GDM1 (cell line): Measurements from ENCODE around the gene GCLM.

Experiments
- DNase-seq: peaks from one replicate; lab custom pipeline; 2025; lab: John Stamatoyannopoulos, UW

The GCLM gene

GRCh38 chr1:93846992-93847810 lies 62.0 kb downstream of the GCLM start:
- DNase-seq = peak; percentile 87

- peak; percentile 78 for DNase-seq
These were observed 62.8 kb downstream of the GCLM start for GRCh38 chr1:93846206-93846991.

GRCh38 chr1:93845538-93846205 lies 63.6 kb downstream of the GCLM start:
- DNase-seq = no peak

GRCh38 chr1:93844262-93845045 lies 64.8 kb downstream of the GCLM start:
- peak; percentile 53 for DNase-seq

- DNase-seq = no peak
These were observed 66.3 kb downstream of the GCLM start for GRCh38 chr1:93842750-93843500.

DNA sequence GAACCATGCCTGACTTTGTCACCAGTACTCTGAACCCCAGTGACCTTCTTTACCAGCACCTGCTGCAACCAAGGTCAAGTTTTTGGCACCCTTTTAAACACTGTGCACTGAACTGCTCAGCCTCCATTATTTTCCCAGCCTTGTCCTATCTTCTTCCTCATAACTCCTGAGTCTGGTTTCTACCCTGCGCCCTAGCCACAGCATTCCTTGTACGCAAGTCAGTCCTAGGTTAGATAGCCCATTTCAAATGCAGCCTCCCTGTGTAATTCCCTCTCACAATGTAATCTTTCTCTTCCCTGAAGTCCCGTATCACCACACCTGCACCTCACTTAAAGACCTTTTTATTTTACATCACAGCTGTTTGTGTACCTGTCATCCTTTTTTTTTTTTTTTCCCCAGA lies 67.5 kb downstream of the GCLM start:
- no peak for DNase-seq

GRCh38 chr1:93840956-93841482 lies 68.2 kb downstream of the GCLM start:
- no peak for DNase-seq

DNA sequence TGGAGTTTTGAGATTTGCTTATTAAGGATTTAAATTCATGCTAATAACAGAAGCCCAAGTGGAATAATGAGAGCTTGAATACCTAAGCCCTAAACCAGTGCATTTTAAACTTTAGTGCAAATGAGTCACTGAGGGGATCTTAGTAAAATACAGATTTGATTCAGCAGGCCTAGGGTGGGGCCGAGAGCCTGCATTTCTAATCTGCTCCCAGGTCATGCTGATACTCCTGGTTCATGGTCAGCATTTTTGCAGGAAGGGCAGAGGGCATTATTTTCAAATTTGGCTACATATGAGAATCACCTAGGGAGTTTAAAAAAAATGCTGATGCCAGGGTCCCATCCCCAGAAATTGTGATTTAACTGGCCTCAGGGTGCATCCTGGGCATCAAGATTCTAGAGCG lies 69.5 kb downstream of the GCLM start:
- no peak for DNase-seq

DNA sequence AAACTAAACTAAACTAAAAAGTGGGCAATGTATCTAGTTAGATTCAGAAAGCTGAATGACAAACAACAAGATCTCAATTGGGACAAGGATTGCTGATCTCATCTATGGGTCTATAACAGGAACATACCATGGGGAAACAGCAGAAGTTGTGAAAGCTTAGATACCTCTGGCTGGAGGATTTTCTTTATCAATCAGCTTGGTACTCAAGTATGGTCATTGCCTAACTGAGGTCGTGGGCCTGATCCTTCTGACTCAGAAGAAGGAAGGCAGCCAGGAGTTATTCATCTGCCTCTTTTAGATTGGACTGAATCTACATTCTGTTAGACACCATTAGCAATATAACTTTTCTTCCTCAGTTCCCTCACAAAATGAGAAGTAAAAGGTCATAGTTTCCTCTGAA lies 69.9 kb downstream of the GCLM start:
- no peak for DNase-seq

- no peak for DNase-seq
These were observed 71.3 kb downstream of the GCLM start for GRCh38 chr1:93837961-93838360.
